Fibroblast of mammary gland (primary cell): ENCODE data around the gene STOML3.
A peak's percentile ranks its signal among the peaks of the same experiment; 100 is the strongest.
"Not testable (repeated sequence)": the region's sequence is repeated elsewhere in the genome, so short reads cannot be mapped to it uniquely, and the experiment has no call there.

Experiments used
- DNase-seq: peaks from one replicate; pipeline ENCODE4 v3.0.0-alpha.2; 2010; ENCODE audit warnings: low read depth
- H3K4me3 ChIP-seq: 2 replicates; pipeline ENCODE4 v1.5.1; 2011; ENCODE audit warnings: low read depth, mild to moderate bottlenecking, low read length, moderate library complexity; ENCODE audit not compliant: control insufficient read depth
- CTCF ChIP-seq: conservative IDR thresholded peaks from 2 replicates; pipeline ENCODE4 v1.5.1; 2011; ENCODE audit warnings: low read depth, low read length, inconsistent platforms; ENCODE audit not compliant: control insufficient read depth, insufficient read depth

The STOML3 gene

GRCh38 chr13:39023316-39023715 lies 32.7 kb upstream of the STOML3 start:
- H3K4me3 ChIP-seq: no peak overlapping the region
- peak; percentile 54 for DNase-seq
- TF ChIP-seq CTCF: no peak

- no peak overlapping the region for H3K4me3 ChIP-seq
- TF ChIP-seq CTCF: no peak
- DNase-seq: no peak
These were observed 30.3 kb upstream of the STOML3 start for GRCh38 chr13:39020853-39021462.

- peak; percentile 35 for DNase-seq
- peak; percentile 60 for TF ChIP-seq CTCF
- H3K4me3 ChIP-seq: no peak overlapping the region
These were observed 26.2 kb upstream of the STOML3 start for GRCh38 chr13:39016787-39017186.

- DNase-seq: no peak
- TF ChIP-seq CTCF: no peak
- H3K4me3 ChIP-seq: no peak overlapping the region
These were observed 25.5 kb upstream of the STOML3 start for GRCh38 chr13:39016087-39016486.

- no peak overlapping the region for H3K4me3 ChIP-seq
- DNase-seq: no peak
- TF ChIP-seq CTCF: no peak
These were observed 22.8 kb upstream of the STOML3 start for GRCh38 chr13:39013462-39013861.

- TF ChIP-seq CTCF: peak; percentile 4
- H3K4me3 ChIP-seq: no peak overlapping the region
- no peak for DNase-seq
These were observed 22.0 kb upstream of the STOML3 start for GRCh38 chr13:39012608-39013007.

GRCh38 chr13:39006371-39007111 lies 15.9 kb upstream of the STOML3 start:
- DNase-seq, H3K4me3 ChIP-seq: not testable (repeated sequence)
